ENCODE measurements around the gene CKB. TPM values are rescaled to one million over a fixed set of nuclear protein-coding genes. Genes with fewer than 3 reads are reported as not detected.

The CKB gene
- total RNA-seq, 1 donor from 2014 or later: 661 TPM

DNA sequence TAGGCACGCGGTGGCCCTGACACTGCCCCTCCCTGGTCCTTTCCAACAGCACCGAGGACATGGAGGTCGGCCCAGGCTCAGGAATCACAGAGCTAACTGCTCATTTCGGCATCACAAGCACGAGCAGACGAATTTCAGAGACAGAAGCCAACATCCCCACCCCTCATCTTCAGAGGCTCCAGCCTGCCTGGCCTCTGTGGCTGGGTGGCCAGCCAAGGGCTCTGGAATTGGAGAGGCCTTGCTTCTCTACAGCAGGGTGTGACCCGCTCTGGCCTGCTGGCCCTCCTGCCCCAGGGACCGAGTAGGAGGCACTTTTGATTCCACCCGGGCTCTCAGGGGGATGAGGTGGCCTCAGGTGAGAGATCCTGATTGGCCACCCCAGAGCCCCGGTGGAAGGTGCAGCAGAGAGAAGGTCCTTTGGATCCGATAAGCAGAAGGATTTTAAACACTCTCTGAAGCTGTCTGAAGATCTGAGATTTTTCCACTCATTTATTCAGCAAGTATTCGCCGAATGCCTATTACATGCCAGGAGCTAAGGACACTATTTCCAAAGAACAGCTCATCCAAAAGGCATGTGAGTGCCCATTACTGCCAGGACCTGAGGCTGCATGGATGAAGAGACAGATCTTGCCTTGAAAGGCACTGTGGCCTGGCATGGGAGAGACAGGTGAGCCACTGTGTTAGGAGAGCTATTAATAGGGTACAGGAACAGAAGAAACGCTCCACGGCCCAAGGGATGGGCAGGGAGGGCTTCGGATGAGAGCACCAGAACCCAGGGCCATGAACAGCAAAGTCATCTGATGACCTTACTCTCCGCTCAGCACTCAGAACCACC, 29.6 kb upstream of the CKB start:
- TF ChIP-seq, protein P1, sequence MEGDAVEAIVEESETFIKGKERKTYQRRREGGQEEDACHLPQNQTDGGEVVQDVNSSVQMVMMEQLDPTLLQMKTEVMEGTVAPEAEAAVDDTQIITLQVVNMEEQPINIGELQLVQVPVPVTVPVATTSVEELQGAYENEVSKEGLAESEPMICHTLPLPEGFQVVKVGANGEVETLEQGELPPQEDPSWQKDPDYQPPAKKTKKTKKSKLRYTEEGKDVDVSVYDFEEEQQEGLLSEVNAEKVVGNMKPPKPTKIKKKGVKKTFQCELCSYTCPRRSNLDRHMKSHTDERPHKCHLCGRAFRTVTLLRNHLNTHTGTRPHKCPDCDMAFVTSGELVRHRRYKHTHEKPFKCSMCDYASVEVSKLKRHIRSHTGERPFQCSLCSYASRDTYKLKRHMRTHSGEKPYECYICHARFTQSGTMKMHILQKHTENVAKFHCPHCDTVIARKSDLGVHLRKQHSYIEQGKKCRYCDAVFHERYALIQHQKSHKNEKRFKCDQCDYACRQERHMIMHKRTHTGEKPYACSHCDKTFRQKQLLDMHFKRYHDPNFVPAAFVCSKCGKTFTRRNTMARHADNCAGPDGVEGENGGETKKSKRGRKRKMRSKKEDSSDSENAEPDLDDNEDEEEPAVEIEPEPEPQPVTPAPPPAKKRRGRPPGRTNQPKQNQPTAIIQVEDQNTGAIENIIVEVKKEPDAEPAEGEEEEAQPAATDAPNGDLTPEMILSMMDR (IDR thresholded peaks at IDR 0.05; ENCODE audit: borderline replicate concordance): no peak
- no peaks in the 10 kb centered on the region for H3K27me3 ChIP-seq (ENCODE audit: low read depth)
- H3K36me3 ChIP-seq: no peaks in the 10 kb centered on the region
- peak overlapping the region; percentile 99 for H3K27ac ChIP-seq (replicated peaks)
- intact Hi-C loops (cut with micrococcal nuclease): no loop called here
- H3K4me1 ChIP-seq: peaks cover 83% of the 10 kb centered on the region
- peak overlapping the region; percentile 52 for H3K4me3 ChIP-seq
- peak; percentile 66 for DNase-seq
- no peaks in the 10 kb centered on the region for H3K9me3 ChIP-seq (replicated peaks)

DNA sequence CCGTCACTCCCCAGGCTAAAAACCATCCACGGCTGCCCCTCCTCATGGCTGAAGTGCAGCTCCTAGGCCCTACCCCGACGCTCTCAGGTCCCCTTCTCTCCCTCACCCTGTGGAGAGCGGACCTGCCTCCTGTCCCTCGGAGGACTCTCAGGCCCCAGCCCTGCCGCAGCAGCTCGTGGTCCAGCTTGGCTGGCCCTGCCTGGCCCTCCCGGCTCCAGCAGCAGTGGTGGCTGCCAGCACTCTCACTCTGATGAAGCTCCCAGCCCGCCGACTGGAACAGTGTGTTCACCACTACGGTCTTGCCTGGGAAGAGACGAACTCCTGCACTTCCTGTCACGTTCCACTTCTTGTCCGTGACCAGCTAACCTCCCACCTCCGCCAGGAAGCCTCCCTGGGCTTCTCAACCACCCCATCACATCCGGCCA, 28.7 kb upstream of the CKB start:
- peaks cover 81% of the 10 kb centered on the region for H3K4me1 ChIP-seq
- intact Hi-C loops (cut with micrococcal nuclease): no loop called here
- peak; percentile 79 for DNase-seq
- no peaks in the 10 kb centered on the region for H3K9me3 ChIP-seq (replicated peaks)
- no peaks in the 10 kb centered on the region for H3K27me3 ChIP-seq (ENCODE audit: low read depth)
- peak overlapping the region; percentile 52 for H3K4me3 ChIP-seq
- H3K36me3 ChIP-seq: no peaks in the 10 kb centered on the region
- TF ChIP-seq, protein P1 (IDR thresholded peaks at IDR 0.05; ENCODE audit: borderline replicate concordance): no peak
- peak overlapping the region; percentile 99 for H3K27ac ChIP-seq (replicated peaks)

DNA sequence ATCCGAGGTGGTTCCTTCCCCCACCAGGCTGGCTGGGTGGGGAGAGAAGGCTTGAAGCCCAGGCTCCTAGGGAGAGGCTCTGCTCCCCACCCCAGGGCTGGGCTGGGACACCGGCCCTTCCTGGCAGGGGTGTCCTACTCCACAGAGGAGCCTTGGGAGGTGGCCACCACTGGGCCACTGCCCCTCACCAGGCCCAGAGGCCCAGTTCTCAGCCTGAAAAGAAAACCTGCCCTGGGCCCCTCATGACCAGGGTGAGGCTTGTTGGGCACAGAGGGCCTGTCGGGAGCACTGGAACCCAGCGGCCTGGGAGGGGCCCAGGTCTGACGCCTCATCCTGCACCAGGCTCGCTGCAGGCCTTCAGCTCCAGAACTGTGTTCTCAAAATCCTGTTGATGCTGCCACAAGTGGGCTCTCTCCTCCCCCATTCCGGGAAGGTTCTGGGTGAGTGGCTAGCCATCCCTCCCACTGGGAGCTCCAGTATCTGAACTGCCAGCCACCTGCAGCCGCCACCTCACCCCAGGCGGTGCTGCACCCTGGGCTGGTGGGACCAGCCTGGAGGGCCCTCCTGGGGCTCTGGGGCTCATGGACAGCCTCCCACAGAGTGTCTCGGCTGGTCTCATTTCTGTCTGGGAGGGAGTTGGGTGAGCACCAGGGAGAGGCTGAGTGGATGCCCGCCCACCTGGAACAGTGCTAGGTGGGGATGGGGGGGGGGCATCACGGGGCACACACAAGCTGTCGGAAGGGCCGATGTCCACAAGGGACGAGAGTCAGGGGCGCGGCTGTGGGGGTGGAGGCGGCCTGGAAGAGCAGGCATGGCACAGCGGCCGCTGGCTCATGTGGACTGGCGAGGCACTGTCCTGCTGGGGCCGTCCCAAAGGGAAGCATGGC, 28.1 kb upstream of the CKB start:
- Histone ChIP-seq H3K4me1 (peaks cover 77% of the 10 kb centered on the region), H3K27ac (replicated peaks) (peak overlapping the region; percentile 99), H3K27me3 (ENCODE audit: low read depth) (no peaks in the 10 kb centered on the region), H3K36me3 (no peaks in the 10 kb centered on the region), H3K4me3 (peak overlapping the region; percentile 52), H3K9me3 (replicated peaks) (no peaks in the 10 kb centered on the region)
- peak; percentile 36 for DNase-seq
- intact Hi-C loops (cut with micrococcal nuclease): no loop called here
- TF ChIP-seq, protein P1 (IDR thresholded peaks at IDR 0.05; ENCODE audit: borderline replicate concordance): no peak

DNA sequence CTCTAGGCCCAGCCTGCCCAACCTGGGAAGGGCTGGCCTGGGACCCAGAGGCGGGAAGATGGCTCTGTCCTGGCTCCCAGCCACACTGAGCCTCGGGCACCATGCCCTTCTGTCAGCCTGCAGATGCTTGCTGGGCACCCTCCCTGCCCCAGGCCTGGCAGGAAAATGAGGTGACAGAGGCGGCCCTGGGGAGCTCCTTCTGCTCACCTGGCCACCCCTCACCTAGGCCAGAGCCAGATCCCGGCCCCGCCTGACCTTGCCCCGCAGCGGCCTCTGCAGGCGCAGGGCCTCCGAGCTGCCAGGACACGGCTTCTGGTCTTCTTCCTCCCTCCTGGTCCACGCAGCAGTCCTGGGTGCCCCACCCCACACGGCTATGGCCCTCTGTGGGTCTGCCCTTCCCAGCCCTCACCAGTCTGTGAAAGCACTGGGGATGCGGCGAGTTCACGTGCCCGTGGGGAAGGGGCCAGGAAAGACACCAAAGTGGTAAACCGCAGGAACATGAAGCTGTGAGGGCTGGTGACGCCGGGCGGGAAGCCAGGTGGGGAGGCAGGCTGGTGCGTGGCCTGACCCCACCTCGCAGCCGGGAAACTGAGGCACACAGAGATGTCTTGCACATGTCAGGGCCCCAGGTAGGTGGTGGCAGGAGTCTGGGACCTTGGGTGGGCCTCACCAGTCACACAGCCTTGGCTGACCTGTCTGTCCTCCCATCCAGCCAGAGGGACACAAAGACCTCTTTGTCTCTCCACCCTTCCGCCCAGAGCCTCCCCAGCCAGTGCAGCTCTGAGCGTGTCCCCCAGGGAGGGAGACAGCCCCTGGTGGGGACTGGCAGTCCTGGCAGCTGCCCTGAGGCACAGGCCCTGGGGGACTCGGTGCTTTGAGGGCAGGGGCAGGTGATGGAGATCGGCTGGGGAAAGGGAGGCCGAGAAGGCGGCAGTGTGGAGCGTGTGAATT, 27.0 kb upstream of the CKB start:
- H3K27me3 ChIP-seq (ENCODE audit: low read depth): no peaks in the 10 kb centered on the region
- H3K4me1 ChIP-seq: peaks cover 72% of the 10 kb centered on the region
- DNase-seq: peak; percentile 71
- TF ChIP-seq, protein P1 (IDR thresholded peaks at IDR 0.05; ENCODE audit: borderline replicate concordance): no peak
- no peaks in the 10 kb centered on the region for H3K36me3 ChIP-seq
- intact Hi-C loops (cut with micrococcal nuclease): loop anchor here (5.0 kb wide), 1 partner anchor 52 kb away; no protein-coding TSS in a partner anchor
- peak overlapping the region; percentile 52 for H3K4me3 ChIP-seq
- H3K27ac ChIP-seq (replicated peaks): peak overlapping the region; percentile 99
- no peaks in the 10 kb centered on the region for H3K9me3 ChIP-seq (replicated peaks)
